Subcutaneous adipose tissue (tissue), 4 donors: Measurements from ENCODE around the gene NFX1. TPM values are rescaled to one million over a fixed set of nuclear protein-coding genes. Genes with fewer than 3 reads are reported as not detected.

Experiments
- total RNA-seq, 4 donors: library from RNA; depleted of rRNA; stranded (reverse); fragments of >200 nt; gene quantifications; one replicate each; pipeline ENCODE4 v1.1.0, GENCODE V29; 2016
- TF ChIP-seq, protein P1 (sequence below): fragments of 450-650 bp; IDR thresholded peaks from one replicate; pipeline ENCODE4 v1.5.1; 2016; ENCODE audit warnings: low read depth, mild to moderate bottlenecking, control low read depth, antibody characterized with exemption, moderate library complexity

The NFX1 gene
- total RNA-seq = 10 to 100 TPM; 33.5 to 43.2 (median 39.0) TPM

DNA sequence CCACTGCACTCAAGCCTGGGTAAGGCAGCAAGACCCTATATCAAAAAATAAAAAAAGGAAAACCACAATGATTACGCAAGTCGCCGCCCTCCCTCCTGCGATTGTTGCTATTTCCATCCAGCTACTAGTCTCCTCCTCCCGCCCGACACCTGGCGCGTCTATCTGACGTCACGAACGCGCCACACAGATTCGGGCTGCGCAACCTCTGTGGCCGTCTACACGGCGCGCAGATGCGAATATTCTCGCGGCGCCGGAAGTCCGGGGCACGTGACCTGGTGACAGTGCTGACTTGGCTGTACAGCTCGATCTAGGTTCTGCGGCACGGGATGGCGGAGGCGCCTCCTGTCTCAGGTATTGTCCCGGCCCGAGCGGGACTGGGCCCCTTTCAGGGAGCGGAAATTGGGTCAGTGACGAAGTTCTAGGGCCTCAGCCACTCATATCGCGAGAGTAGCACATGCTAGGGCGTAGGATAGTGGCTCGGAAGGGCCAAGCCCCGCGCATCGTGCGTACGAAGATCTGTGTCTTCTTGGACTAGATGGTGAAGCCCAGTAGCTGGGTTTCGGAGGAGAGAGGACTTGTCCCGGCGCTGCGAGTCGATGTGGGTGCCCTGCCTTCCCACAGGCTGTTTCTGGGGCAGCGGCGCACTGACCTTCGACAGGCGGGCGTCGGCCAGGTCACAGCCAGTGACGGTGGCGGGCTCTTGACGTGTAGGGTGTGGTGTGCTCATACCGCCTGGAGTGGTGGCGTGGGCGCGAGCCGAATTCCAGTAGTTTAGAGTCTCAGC lies at the start of gene NFX1:
TSS of gene NFX1 (plus strand) at position 270 of the 784 bp plus-strand sequence. CDS start at position 327, 57 bp downstream.
- TF ChIP-seq, protein P1, sequence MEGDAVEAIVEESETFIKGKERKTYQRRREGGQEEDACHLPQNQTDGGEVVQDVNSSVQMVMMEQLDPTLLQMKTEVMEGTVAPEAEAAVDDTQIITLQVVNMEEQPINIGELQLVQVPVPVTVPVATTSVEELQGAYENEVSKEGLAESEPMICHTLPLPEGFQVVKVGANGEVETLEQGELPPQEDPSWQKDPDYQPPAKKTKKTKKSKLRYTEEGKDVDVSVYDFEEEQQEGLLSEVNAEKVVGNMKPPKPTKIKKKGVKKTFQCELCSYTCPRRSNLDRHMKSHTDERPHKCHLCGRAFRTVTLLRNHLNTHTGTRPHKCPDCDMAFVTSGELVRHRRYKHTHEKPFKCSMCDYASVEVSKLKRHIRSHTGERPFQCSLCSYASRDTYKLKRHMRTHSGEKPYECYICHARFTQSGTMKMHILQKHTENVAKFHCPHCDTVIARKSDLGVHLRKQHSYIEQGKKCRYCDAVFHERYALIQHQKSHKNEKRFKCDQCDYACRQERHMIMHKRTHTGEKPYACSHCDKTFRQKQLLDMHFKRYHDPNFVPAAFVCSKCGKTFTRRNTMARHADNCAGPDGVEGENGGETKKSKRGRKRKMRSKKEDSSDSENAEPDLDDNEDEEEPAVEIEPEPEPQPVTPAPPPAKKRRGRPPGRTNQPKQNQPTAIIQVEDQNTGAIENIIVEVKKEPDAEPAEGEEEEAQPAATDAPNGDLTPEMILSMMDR = no peak

GRCh38 chr9:33241298-33241697 lies 49.0 kb upstream of the NFX1 start:
- TF ChIP-seq, protein P1 = no peak

GRCh38 chr9:33242609-33243134 lies 47.6 kb upstream of the NFX1 start:
- TF ChIP-seq, protein P1 = no peak

DNA sequence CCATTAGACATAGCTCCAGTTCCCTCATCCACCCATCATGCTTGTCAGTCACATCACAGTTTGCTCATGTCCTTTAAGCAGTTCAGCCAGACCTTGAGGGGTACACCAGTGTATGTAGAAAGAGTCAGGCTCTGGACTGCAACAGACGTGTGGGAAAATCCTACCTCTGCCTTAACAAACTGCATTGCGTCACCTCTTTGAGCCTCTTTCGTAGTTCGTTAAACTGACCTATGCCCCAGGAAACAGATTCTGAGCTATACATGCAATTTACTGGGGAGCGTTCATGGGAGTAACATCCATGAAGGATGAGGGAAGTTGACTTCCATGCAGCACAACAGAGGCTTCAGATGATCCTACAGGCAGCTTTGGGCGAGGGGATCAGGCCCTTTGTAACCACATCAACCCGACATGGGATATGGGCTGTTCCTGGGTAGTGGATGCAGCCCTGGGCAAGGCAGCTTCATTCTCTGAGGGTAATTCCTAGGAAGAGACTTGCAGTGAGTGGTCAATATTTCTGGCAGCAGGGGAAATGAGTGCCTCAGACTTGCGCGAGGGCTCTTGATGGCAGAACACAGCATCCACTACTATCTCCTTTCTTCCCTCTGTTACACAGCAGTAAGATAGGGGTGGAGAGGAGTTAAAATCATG lies 46.1 kb upstream of the NFX1 start:
- TF ChIP-seq, protein P1 = no peak

DNA sequence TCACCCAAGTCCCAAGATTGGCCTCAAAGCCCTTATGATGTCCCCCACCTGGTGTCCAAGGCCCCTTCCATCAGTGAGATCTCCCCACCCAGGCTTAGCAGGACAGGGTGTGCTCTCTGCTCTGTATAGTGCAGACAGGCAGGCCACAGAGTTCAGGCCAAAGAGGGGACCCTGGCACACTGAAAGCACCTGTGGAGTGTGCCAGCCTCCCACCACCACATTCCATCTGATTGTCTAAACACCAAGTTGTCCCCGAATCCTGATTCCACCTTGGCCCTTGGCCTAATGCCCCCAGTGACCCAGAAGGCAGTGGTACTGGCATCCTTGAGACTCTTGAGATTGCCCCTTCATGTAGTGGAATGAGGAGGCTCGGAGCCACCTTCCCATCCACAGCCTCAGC lies 45.0 kb upstream of the NFX1 start:
- TF ChIP-seq, protein P1 = no peak

DNA sequence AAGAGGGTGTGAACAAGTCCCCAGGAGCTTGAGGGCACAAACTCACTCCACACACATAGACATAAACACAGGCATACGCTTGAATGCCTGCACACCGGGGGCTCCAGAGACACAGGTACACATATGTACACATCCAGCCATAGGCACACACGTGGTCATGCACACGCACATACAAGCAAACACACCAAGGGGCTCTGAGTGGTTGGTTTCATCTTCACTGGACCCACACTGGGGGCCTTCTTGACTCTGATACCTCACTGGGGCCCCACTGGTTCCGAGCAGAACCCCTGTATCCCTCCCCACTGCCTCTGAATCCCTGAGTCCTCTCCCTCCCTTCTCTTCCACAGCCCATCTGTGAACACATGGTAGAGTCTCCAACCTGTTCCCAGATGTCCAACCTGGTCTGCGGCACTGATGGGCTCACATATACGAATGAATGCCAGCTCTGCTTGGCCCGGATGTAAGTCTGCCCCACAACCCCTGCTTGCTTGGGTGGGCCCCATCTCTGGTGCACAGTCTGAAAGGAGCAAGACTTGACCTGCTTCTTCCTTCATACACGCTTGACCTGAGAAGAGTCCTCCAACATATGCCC lies 44.0 kb upstream of the NFX1 start:
- TF ChIP-seq, protein P1 = no peak

DNA sequence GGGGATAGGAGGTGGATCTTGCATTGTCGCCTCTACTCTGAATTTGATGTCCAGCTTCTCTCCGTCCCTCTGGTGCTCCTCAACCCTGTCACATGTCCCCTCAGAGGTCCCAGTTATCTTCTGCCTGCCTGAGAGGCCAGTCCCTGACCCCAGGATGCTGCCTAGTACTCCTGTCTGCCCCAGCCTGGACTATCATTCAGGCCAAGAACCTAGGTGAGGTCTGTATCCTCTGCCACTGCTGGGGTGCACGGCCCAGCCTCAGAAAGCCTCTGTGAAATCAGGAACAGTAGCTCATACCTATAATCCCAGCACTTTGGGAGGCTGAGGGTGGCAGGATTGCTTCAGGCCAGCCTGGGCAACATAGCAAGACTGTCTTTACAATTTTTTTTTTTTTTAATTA lies 41.7 kb upstream of the NFX1 start:
- TF ChIP-seq, protein P1 = no peak
